SH-SY5Y (cell line): Measurements from ENCODE around the gene ADAMTS2.

Experiments used
- GATA2 ChIP-seq: IDR thresholded peaks from 2 replicates; pipeline ENCODE4 v1.6.1; 2011; ENCODE audit warnings: mild to moderate bottlenecking, low read depth, low read length
- GATA3 ChIP-seq: IDR thresholded peaks from 2 replicates; pipeline ENCODE4 v1.6.1; 2011; ENCODE audit warnings: low read depth, mild to moderate bottlenecking, low read length, moderate library complexity

DNA sequence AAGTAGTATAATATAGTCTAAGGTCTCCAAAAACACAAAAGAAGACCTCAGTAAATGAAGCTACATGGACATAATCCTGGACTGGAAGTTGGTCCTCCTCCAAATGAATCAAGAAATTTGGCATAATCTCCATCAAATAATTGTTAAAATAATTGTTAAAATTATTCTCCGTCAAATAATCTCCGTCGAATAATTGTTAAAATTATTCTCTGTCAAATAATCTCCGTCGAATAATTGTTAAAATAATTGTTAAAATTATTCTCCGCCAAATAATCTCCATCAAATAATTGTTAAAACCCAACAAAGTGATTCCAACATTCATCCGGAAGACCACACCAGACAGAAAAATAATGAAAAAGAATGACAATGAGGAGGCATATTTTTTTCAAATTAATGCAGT lies 130.6 kb downstream of the ADAMTS2 start:
- no peak for TF ChIP-seq GATA2
- TF ChIP-seq GATA3 = no peak
